HL-60 (cell line): Measurements from ENCODE around the gene ZNF512B.

Experiments used
- GABPA ChIP-seq: IDR thresholded peaks from 2 replicates; pipeline ENCODE4 v1.6.1; 2012; ENCODE audit warnings: low read depth
- POLR2AphosphoS5 ChIP-seq: IDR thresholded peaks from 2 replicates; pipeline ENCODE4 v1.6.1; 2012; ENCODE audit warnings: low read depth
- REST ChIP-seq: IDR thresholded peaks from 2 replicates; pipeline ENCODE4 v1.6.1; 2012; ENCODE audit warnings: low read depth; ENCODE audit not compliant: insufficient replicate concordance
- TF ChIP-seq, protein P1 (sequence below): IDR thresholded peaks from one replicate; pipeline ENCODE4 v1.5.1; 2011; ENCODE audit warnings: low read length, control low read depth, inconsistent platforms; ENCODE audit not compliant: insufficient read depth

- TF ChIP-seq, protein P1, sequence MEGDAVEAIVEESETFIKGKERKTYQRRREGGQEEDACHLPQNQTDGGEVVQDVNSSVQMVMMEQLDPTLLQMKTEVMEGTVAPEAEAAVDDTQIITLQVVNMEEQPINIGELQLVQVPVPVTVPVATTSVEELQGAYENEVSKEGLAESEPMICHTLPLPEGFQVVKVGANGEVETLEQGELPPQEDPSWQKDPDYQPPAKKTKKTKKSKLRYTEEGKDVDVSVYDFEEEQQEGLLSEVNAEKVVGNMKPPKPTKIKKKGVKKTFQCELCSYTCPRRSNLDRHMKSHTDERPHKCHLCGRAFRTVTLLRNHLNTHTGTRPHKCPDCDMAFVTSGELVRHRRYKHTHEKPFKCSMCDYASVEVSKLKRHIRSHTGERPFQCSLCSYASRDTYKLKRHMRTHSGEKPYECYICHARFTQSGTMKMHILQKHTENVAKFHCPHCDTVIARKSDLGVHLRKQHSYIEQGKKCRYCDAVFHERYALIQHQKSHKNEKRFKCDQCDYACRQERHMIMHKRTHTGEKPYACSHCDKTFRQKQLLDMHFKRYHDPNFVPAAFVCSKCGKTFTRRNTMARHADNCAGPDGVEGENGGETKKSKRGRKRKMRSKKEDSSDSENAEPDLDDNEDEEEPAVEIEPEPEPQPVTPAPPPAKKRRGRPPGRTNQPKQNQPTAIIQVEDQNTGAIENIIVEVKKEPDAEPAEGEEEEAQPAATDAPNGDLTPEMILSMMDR: no peak
- TF ChIP-seq POLR2AphosphoS5 (no peak), GABPA (no peak), REST (no peak)
Observed at GRCh38 chr20:63966944-63967322, 2.8 kb downstream of the ZNF512B start.
